ENCODE results near the gene IRGC. TPM values are rescaled to one million over a fixed set of nuclear protein-coding genes. Genes with fewer than 3 reads are reported as not detected.

Gene IRGC
- total and polyA plus RNA-seq, 2 of the 4 experiments (the other 2 are of a cell fraction): not detected

- Histone ChIP-seq H3K4ac (ENCODE audit: low read depth, low read length) (no peak overlapping the region), H2BK5ac (ENCODE audit: low read depth, low read length, poor library complexity, severe bottlenecking) (no peak overlapping the region), H3K14ac (replicated peaks; ENCODE audit: low read depth, low read length) (no peak overlapping the region), H4K20me1 (ENCODE audit: insufficient read depth, low read length) (no peaks in the 10 kb centered on the region), H4K91ac (ENCODE audit: insufficient read depth, low read depth, low read length) (no peak overlapping the region), H3K4me3 (ENCODE audit: insufficient read depth, low read depth, low read length) (no peak overlapping the region), H3K27ac (ENCODE audit: insufficient read depth, low read length) (no peak overlapping the region), H2AFZ (replicated peaks; ENCODE audit: low read length, poor library complexity) (no peak overlapping the region), H3K27me3 (ENCODE audit: control insufficient read depth, insufficient read depth, low read length) (no peaks in the 10 kb centered on the region; the same call in 1 of the 2 replicates), H2BK15ac (ENCODE audit: low read depth, low read length) (no peak overlapping the region), H3K4me1 (ENCODE audit: control insufficient read depth, insufficient read depth, low read length) (peaks cover 11% of the 10 kb centered on the region), H4K5ac (ENCODE audit: low read depth, low read length) (no peak overlapping the region), H3K9me1 (ENCODE audit: insufficient read depth, low read length) (peaks cover 4% of the 10 kb centered on the region; the same call in 1 of the 2 replicates), H3K56ac (ENCODE audit: extremely low read depth, insufficient read depth, low read length) (no peak overlapping the region), H2AK5ac (ENCODE audit: low read depth, low read length) (no peak overlapping the region), H3K9me3 (ENCODE audit: control insufficient read depth, insufficient read depth, low read length) (peaks cover 9% of the 10 kb centered on the region), H3K18ac (ENCODE audit: low read depth, low read length) (no peak overlapping the region), H4K8ac (ENCODE audit: low read depth in 2 of 2, low read length in 2 of 2) (no peak overlapping the region), H3K4me2 (ENCODE audit: low read depth, low read length) (no peak overlapping the region), H3K9ac (ENCODE audit: low read depth, low read length) (no peak overlapping the region), H3K79me1 (ENCODE audit: low read depth in 1 of 2, low read length in 2 of 2) (no peaks in the 10 kb centered on the region), H2AK9ac (replicated peaks; ENCODE audit: low read depth, low read length, poor library complexity) (no peak overlapping the region), H3K36me3 (ENCODE audit: control insufficient read depth, insufficient read depth, low read length) (no peaks in the 10 kb centered on the region), H3K23ac (ENCODE audit: low read depth, low read length) (no peak overlapping the region), H2BK20ac (ENCODE audit: low read depth, low read length) (no peak overlapping the region), H2BK120ac (ENCODE audit: low read depth, low read length) (no peak overlapping the region)
- POLR2A ChIA-PET (ENCODE audit: unreplicated experiment): interaction anchor here (0.7 kb wide), 1 partner anchor 61 kb away, joined by 4 read pairs; no protein-coding TSS in a partner anchor
- ATAC-seq (ENCODE audit: low read depth): no peak
- in situ Hi-C loops (cut with MboI; ENCODE audit: low sequenced_read_pairs): no loop called here
- BruUV-seq (replicated peaks): no TSS peak
- CTCF ChIA-PET: interaction anchor here (0.6 kb wide), 1 partner anchor 86 kb away, joined by 6 read pairs; no protein-coding TSS in a partner anchor
- DNase-seq: no peak
- TF ChIP-seq ELK1 (IDR thresholded peaks at IDR 0.05; ENCODE audit: borderline replicate concordance, low read depth, low read length): no peak
- TF ChIP-seq, protein P1, sequence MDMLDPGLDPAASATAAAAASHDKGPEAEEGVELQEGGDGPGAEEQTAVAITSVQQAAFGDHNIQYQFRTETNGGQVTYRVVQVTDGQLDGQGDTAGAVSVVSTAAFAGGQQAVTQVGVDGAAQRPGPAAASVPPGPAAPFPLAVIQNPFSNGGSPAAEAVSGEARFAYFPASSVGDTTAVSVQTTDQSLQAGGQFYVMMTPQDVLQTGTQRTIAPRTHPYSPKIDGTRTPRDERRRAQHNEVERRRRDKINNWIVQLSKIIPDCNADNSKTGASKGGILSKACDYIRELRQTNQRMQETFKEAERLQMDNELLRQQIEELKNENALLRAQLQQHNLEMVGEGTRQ (IDR thresholded peaks at IDR 0.05; ENCODE audit: low read depth, low read length): no peak
- no peak for TF ChIP-seq MXI1 (IDR thresholded peaks at IDR 0.05; ENCODE audit: borderline replicate concordance, low read depth, low read length)
- TF ChIP-seq CEBPB (IDR thresholded peaks at IDR 0.05; ENCODE audit: low read depth, low read length): no peak
- TF ChIP-seq RAD21 (IDR thresholded peaks at IDR 0.05; ENCODE audit: low read length): no peak
- no peak for TF ChIP-seq NFE2L2 (IDR thresholded peaks at IDR 0.05; ENCODE audit: low read depth, low read length)
- TF ChIP-seq BHLHE40 (IDR thresholded peaks at IDR 0.05; ENCODE audit: low read depth, low read length): no peak
- TF ChIP-seq RCOR1 (IDR thresholded peaks at IDR 0.05; ENCODE audit: insufficient replicate concordance, low read length): no peak
- TF ChIP-seq MAZ (IDR thresholded peaks at IDR 0.05; ENCODE audit: borderline replicate concordance, low read depth, low read length): no peak
- TF ChIP-seq CTCF (conservative IDR thresholded peaks at IDR 0.05; ENCODE audit: low read depth, low read length): no peak
- no peak for TF ChIP-seq SMC3 (IDR thresholded peaks at IDR 0.05; ENCODE audit: low read depth, low read length)
- no peak for TF ChIP-seq CHD1 (IDR thresholded peaks at IDR 0.05; ENCODE audit: low read depth, low read length)
- TF ChIP-seq POLR2A (IDR thresholded peaks at IDR 0.05; ENCODE audit: low read depth, low read length): no peak
- dilution Hi-C loops (cut with HindIII; ENCODE audit: low sequenced_read_pairs, unreplicated experiment): no loop called here
- intact Hi-C loops (cut with micrococcal nuclease): no loop called here
- WGBS, 2 experiments (ENCODE audit: extremely low coverage in 2 of 2, insufficient read length in 1 of 2): 89% methylated on average over 3 of the region's 7 CpGs; no CpG with 5 or more reads in 1 of the 2 experiments
Measured at GRCh38 chr19:43704002-43704705, 11.7 kb upstream of the IRGC start.

Data from IMR-90 (cell line).